IPS DF 19.7 (cell line): Measurements from ENCODE around the gene TCF7L2.
"Not testable (repeated sequence)": the region's sequence is repeated elsewhere in the genome, so short reads cannot be mapped to it uniquely, and the experiment has no call there.

ENCODE experiments used
- DNase-seq: peaks from one replicate; pipeline ENCODE4 v3.0.0-alpha.2; 2013; ENCODE audit warnings: low read depth, low spot score

Gene TCF7L2

GRCh38 chr10:113093188-113094113, 143.4 kb downstream of the TCF7L2 start:
- no peak for DNase-seq

GRCh38 chr10:113094114-113094486, 144.1 kb downstream of the TCF7L2 start:
- DNase-seq, result no peak

GRCh38 chr10:113095419-113096127, 145.5 kb downstream of the TCF7L2 start:
- no peak for DNase-seq

GRCh38 chr10:113096128-113096996, 146.3 kb downstream of the TCF7L2 start:
- no peak for DNase-seq

GRCh38 chr10:113097036-113097435, 147.0 kb downstream of the TCF7L2 start:
- DNase-seq, result no peak

GRCh38 chr10:113099431-113100183, 149.6 kb downstream of the TCF7L2 start:
- no peak for DNase-seq

- DNase-seq, result no peak
These were observed 150.2 kb downstream of the TCF7L2 start for GRCh38 chr10:113100281-113100680.

- no peak for DNase-seq
These were observed 153.2 kb downstream of the TCF7L2 start for GRCh38 chr10:113103131-113103840.

- no peak for DNase-seq
These were observed 154.0 kb downstream of the TCF7L2 start for GRCh38 chr10:113104047-113104446.

- DNase-seq, result peak; percentile 42
These were observed 158.3 kb downstream of the TCF7L2 start for GRCh38 chr10:113108194-113108835.

GRCh38 chr10:113108948-113109347, 158.9 kb downstream of the TCF7L2 start:
- DNase-seq, result no peak

GRCh38 chr10:113109482-113109881, 159.4 kb downstream of the TCF7L2 start:
- DNase-seq, result not testable (repeated sequence)

GRCh38 chr10:113111260-113111659, 161.2 kb downstream of the TCF7L2 start:
- DNase-seq, result no peak

GRCh38 chr10:113111900-113112853, 162.1 kb downstream of the TCF7L2 start:
- no peak for DNase-seq

- DNase-seq, result no peak
These were observed 163.2 kb downstream of the TCF7L2 start for GRCh38 chr10:113113241-113113640.

GRCh38 chr10:113113918-113114317, 163.9 kb downstream of the TCF7L2 start:
- no peak for DNase-seq

- no peak for DNase-seq
These were observed 165.5 kb downstream of the TCF7L2 start for GRCh38 chr10:113115556-113115955.

- no peak for DNase-seq
These were observed 168.8 kb downstream of the TCF7L2 start for GRCh38 chr10:113118882-113119281.

- DNase-seq, result no peak
These were observed 169.8 kb downstream of the TCF7L2 start for GRCh38 chr10:113119801-113120200.
